ENCODE data around the gene SLC35F2.

The SLC35F2 gene

DNA sequence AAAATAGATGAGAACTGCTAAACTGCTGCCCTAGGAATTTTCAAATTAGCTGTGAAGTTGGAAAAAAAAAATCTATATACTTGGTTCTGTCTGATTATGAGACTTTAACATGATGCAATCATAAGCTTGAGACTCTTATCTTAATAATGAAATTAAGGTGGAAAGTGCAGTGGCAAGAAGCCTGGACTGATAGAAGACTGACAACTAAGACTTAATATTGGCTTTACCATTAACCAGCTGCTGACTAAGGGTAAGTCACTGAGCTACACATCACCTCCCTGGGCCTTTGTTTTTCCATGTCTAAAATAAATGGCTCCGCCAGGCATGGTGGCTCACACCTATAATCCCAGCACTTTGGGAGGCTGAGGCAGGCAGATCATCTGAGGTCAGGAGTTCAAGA, 56.9 kb downstream of the SLC35F2 start:
- H3K9ac ChIP-seq (ENCODE audit: low read depth, low read length, poor library complexity, severe bottlenecking), result no peak overlapping the region
- H3K9me2 ChIP-seq (replicated peaks; ENCODE audit: low read depth, low read length), result no peaks in the 10 kb centered on the region; the same call in 1 of the 2 replicates
- no peaks in the 10 kb centered on the region for H3K36me3 ChIP-seq (ENCODE audit: insufficient read depth, low read length)
- no peaks in the 10 kb centered on the region for H3F3A ChIP-seq (ENCODE audit: low read depth)
- H3K4me2 ChIP-seq (ENCODE audit: low read depth, low read length, poor library complexity, severe bottlenecking), result no peak overlapping the region
- no peak overlapping the region for H3K4me3 ChIP-seq (ENCODE audit: low read length, poor library complexity, severe bottlenecking)
- H4K20me1 ChIP-seq (ENCODE audit: insufficient read depth, low read length, poor library complexity, severe bottlenecking), result no peaks in the 10 kb centered on the region
- no peaks in the 10 kb centered on the region for H3K4me1 ChIP-seq (ENCODE audit: insufficient read depth, low read length, poor library complexity, severe bottlenecking)
- no peaks in the 10 kb centered on the region for H3K9me3 ChIP-seq (ENCODE audit: insufficient read depth, low read depth, low read length)
- H3K79me2 ChIP-seq (ENCODE audit: insufficient read depth, low read length), result no peaks in the 10 kb centered on the region
- TF ChIP-seq EZH2phosphoT487 (IDR thresholded peaks at IDR 0.05; ENCODE audit: borderline replicate concordance), result no peak
- TF ChIP-seq, protein P1, sequence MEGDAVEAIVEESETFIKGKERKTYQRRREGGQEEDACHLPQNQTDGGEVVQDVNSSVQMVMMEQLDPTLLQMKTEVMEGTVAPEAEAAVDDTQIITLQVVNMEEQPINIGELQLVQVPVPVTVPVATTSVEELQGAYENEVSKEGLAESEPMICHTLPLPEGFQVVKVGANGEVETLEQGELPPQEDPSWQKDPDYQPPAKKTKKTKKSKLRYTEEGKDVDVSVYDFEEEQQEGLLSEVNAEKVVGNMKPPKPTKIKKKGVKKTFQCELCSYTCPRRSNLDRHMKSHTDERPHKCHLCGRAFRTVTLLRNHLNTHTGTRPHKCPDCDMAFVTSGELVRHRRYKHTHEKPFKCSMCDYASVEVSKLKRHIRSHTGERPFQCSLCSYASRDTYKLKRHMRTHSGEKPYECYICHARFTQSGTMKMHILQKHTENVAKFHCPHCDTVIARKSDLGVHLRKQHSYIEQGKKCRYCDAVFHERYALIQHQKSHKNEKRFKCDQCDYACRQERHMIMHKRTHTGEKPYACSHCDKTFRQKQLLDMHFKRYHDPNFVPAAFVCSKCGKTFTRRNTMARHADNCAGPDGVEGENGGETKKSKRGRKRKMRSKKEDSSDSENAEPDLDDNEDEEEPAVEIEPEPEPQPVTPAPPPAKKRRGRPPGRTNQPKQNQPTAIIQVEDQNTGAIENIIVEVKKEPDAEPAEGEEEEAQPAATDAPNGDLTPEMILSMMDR (conservative IDR thresholded peaks at IDR 0.05; ENCODE audit: low read length), result no peak
- H3K27me3 ChIP-seq (ENCODE audit: insufficient read depth, low read length, poor library complexity, severe bottlenecking), result no peaks in the 10 kb centered on the region
- H2AFZ ChIP-seq (ENCODE audit: low read length), result no peak overlapping the region

DNA sequence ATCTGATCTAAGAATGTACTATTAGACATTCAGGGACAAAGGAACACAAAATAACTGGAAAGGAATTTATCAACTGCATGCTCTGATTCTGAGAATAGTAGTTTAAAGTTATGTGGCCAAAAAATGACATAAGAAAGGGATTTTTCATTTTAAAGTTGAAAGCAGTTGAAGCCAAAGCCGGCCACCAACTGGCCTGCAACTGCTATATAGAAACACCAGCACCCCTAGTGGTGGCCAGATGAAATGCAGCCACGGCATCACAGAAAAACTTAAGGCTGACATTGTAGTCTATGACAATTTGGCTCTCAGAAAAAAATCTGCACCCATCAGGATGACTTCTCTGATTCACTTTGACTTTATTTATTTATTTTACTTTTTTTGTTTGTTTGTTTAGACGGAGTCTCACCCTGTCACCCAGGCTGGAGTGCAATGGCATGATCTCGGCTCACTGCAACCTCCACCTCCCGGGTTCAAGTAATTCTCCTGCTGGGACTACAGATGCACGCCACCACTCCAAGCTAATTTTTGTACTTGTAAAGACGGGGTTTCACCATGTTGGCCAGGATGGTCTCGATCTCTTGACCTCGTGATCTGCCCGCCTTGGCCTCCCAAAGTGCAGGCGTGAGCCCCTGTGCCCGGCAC, 59.2 kb downstream of the SLC35F2 start:
- H2AFZ ChIP-seq (ENCODE audit: low read length), result peak overlapping the region; percentile 38; the same call in 1 of the 2 replicates
- TF ChIP-seq, protein P1 (conservative IDR thresholded peaks at IDR 0.05; ENCODE audit: low read length), result peak; percentile 89
- no peak for TF ChIP-seq EZH2phosphoT487 (IDR thresholded peaks at IDR 0.05; ENCODE audit: borderline replicate concordance)
- no peaks in the 10 kb centered on the region for H3K9me3 ChIP-seq (ENCODE audit: insufficient read depth, low read depth, low read length)
- H3K9me2 ChIP-seq (replicated peaks; ENCODE audit: low read depth, low read length), result no peaks in the 10 kb centered on the region
- H3K79me2 ChIP-seq (ENCODE audit: insufficient read depth, low read length), result no peaks in the 10 kb centered on the region
- H3K27me3 ChIP-seq (ENCODE audit: insufficient read depth, low read length, poor library complexity, severe bottlenecking), result no peaks in the 10 kb centered on the region
- no peaks in the 10 kb centered on the region for H3F3A ChIP-seq (ENCODE audit: low read depth)
- no peak overlapping the region for H3K4me3 ChIP-seq (ENCODE audit: low read length, poor library complexity, severe bottlenecking)
- no peak overlapping the region for H3K4me2 ChIP-seq (ENCODE audit: low read depth, low read length, poor library complexity, severe bottlenecking)
- no peak overlapping the region for H3K9ac ChIP-seq (ENCODE audit: low read depth, low read length, poor library complexity, severe bottlenecking)
- no peaks in the 10 kb centered on the region for H3K4me1 ChIP-seq (ENCODE audit: insufficient read depth, low read length, poor library complexity, severe bottlenecking)
- no peaks in the 10 kb centered on the region for H4K20me1 ChIP-seq (ENCODE audit: insufficient read depth, low read length, poor library complexity, severe bottlenecking)
- no peaks in the 10 kb centered on the region for H3K36me3 ChIP-seq (ENCODE audit: insufficient read depth, low read length)

DNA sequence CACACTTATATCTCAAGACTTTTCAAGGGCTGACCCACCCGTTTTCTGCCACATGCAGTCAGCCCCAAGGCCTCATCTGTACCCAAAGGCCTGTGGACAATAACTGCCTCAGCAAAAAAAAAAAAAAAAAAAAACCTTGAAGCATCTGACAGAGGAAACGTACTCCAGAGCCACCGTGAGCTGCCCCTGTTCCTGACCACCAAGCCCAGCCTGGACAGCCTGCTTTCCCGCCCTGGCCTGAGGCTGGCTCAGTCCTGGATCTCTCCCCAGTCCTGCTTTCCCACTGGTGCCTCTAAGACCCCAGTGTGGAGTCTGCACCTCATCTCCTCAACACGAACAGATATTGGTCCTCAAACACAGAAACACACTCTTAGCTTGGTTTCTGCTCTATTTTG, 66.5 kb downstream of the SLC35F2 start:
- TF ChIP-seq, protein P1 (conservative IDR thresholded peaks at IDR 0.05; ENCODE audit: low read length), result no peak
- Histone ChIP-seq H3K4me3 (ENCODE audit: low read length, poor library complexity, severe bottlenecking) (no peak overlapping the region), H3K36me3 (ENCODE audit: insufficient read depth, low read length) (no peaks in the 10 kb centered on the region)

More for the DNA sequence above, 66.5 kb downstream of the SLC35F2 start:
- Histone ChIP-seq H3F3A (ENCODE audit: low read depth) (no peaks in the 10 kb centered on the region), H3K27me3 (ENCODE audit: insufficient read depth, low read length, poor library complexity, severe bottlenecking) (no peaks in the 10 kb centered on the region), H3K4me2 (ENCODE audit: low read depth, low read length, poor library complexity, severe bottlenecking) (no peak overlapping the region), H3K9ac (ENCODE audit: low read depth, low read length, poor library complexity, severe bottlenecking) (no peak overlapping the region), H3K9me3 (ENCODE audit: insufficient read depth, low read depth, low read length) (no peaks in the 10 kb centered on the region), H4K20me1 (ENCODE audit: insufficient read depth, low read length, poor library complexity, severe bottlenecking) (no peaks in the 10 kb centered on the region), H2AFZ (ENCODE audit: low read length) (no peak overlapping the region), H3K79me2 (ENCODE audit: insufficient read depth, low read length) (no peaks in the 10 kb centered on the region), H3K4me1 (ENCODE audit: insufficient read depth, low read length, poor library complexity, severe bottlenecking) (no peaks in the 10 kb centered on the region), H3K9me2 (replicated peaks; ENCODE audit: low read depth, low read length) (no peaks in the 10 kb centered on the region)

Measured in Loucy (cell line).